Measurements from ENCODE around the gene TTN. TPM values are rescaled to one million over a fixed set of nuclear protein-coding genes. Genes with fewer than 3 reads are reported as not detected.

TTN gene
- total RNA-seq, 1 experiment from 2014 or later: 0.05 TPM

- TF ChIP-seq, protein P1, sequence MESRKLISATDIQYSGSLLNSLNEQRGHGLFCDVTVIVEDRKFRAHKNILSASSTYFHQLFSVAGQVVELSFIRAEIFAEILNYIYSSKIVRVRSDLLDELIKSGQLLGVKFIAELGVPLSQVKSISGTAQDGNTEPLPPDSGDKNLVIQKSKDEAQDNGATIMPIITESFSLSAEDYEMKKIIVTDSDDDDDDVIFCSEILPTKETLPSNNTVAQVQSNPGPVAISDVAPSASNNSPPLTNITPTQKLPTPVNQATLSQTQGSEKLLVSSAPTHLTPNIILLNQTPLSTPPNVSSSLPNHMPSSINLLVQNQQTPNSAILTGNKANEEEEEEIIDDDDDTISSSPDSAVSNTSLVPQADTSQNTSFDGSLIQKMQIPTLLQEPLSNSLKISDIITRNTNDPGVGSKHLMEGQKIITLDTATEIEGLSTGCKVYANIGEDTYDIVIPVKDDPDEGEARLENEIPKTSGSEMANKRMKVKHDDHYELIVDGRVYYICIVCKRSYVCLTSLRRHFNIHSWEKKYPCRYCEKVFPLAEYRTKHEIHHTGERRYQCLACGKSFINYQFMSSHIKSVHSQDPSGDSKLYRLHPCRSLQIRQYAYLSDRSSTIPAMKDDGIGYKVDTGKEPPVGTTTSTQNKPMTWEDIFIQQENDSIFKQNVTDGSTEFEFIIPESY (IDR thresholded peaks at IDR 0.05; ENCODE audit: extremely low read depth, insufficient replicate concordance, low read length): no peak
- TF ChIP-seq SRF (IDR thresholded peaks at IDR 0.05; ENCODE audit: low read depth): no peak
- no peak for TF ChIP-seq SIN3A (IDR thresholded peaks at IDR 0.05; ENCODE audit: low read depth)
These were observed 88.2 kb downstream of the TTN start (continued) for GRCh38 chr2:178718988-178719387.

DNA sequence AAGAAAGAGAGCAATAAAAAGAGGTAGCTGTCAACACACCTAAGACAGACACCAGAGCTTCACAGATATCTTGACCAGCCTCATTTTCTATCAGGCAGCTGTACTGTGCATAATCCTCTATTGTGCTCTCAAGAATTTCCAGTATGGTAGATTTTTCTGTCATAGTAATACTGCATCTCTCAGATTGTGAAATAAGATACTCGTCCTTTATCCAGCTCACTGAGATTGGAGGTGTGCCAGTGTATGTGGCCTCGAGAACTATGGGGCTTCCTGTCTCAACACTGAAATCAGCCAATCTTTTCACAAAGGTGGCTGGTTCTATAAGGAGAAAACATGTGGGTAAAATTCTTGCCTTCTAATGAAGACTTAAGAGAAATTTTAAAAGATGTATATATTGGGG, 88.9 kb downstream of the TTN start:
- no TSS peak for BruUV-seq (replicated peaks)
- TF ChIP-seq, protein P2, sequence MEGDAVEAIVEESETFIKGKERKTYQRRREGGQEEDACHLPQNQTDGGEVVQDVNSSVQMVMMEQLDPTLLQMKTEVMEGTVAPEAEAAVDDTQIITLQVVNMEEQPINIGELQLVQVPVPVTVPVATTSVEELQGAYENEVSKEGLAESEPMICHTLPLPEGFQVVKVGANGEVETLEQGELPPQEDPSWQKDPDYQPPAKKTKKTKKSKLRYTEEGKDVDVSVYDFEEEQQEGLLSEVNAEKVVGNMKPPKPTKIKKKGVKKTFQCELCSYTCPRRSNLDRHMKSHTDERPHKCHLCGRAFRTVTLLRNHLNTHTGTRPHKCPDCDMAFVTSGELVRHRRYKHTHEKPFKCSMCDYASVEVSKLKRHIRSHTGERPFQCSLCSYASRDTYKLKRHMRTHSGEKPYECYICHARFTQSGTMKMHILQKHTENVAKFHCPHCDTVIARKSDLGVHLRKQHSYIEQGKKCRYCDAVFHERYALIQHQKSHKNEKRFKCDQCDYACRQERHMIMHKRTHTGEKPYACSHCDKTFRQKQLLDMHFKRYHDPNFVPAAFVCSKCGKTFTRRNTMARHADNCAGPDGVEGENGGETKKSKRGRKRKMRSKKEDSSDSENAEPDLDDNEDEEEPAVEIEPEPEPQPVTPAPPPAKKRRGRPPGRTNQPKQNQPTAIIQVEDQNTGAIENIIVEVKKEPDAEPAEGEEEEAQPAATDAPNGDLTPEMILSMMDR (IDR thresholded peaks at IDR 0.05 in 2 of 3, conservative IDR thresholded peaks at IDR 0.05 in 1 of 3; ENCODE audit: borderline replicate concordance in 1 of 3, insufficient read depth in 1 of 3, low read depth in 2 of 3, low read length in 2 of 3): no peak
- TF ChIP-seq ELF1 (IDR thresholded peaks at IDR 0.05; ENCODE audit: borderline replicate concordance, low read depth) (no peak), SP1 (IDR thresholded peaks at IDR 0.05; ENCODE audit: low read depth) (no peak), SRF (IDR thresholded peaks at IDR 0.05; ENCODE audit: low read depth) (no peak), YY1 (IDR thresholded peaks at IDR 0.05; ENCODE audit: extremely low read depth, insufficient replicate concordance, low read depth, low read length) (no peak), CEBPB (IDR thresholded peaks at IDR 0.05; ENCODE audit: low read depth) (no peak), EZH2phosphoT487 (IDR thresholded peaks at IDR 0.05; ENCODE audit: borderline replicate concordance) (no peak), EGR1 (IDR thresholded peaks at IDR 0.05; ENCODE audit: low read depth) (no peak), POLR2A (IDR thresholded peaks at IDR 0.05; ENCODE audit: borderline replicate concordance, extremely low read depth, insufficient read depth, insufficient read length) (no peak), POLR2AphosphoS5 (IDR thresholded peaks at IDR 0.05; ENCODE audit: low read depth, low read length) (no peak), ZFX (IDR thresholded peaks at IDR 0.05) (no peak)
- TF ChIP-seq, protein P3, sequence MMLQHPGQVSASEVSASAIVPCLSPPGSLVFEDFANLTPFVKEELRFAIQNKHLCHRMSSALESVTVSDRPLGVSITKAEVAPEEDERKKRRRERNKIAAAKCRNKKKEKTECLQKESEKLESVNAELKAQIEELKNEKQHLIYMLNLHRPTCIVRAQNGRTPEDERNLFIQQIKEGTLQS (IDR thresholded peaks at IDR 0.05): no peak
- DNase-seq (ENCODE audit: low read depth, low spot score) (no peak), ATAC-seq (no peak)
- H3K9ac ChIP-seq (ENCODE audit: low read length): no peak overlapping the region
- intact Hi-C loops (cut with micrococcal nuclease): no loop called here
- H3K27ac ChIP-seq (ENCODE audit: low read depth, low read length): no peak overlapping the region
- no peaks in the 10 kb centered on the region for H3K9me2 ChIP-seq (ENCODE audit: insufficient read depth)
- no peaks in the 10 kb centered on the region for H3K79me2 ChIP-seq (ENCODE audit: insufficient read depth, low read length)
- ChIA-PET POLR2A (no interaction called here), CTCF (no interaction called here), RAD21 (ENCODE audit: low non-redundant PET in 1 of 2, low total read pairs in 2 of 2, uncharacterized antibody in 2 of 2, unreplicated experiment in 2 of 2) (no interaction called here)
- H3K36me3 ChIP-seq (ENCODE audit: control insufficient read depth in 1 of 2, insufficient read depth in 2 of 2, low read length in 2 of 2): no peaks in the 10 kb centered on the region
- H4K20me1 ChIP-seq (ENCODE audit: insufficient read depth): 0 out of 2 replicates have a peak, but pooled peaks cover 6% of the 10 kb centered on the region
- no peak overlapping the region for H2AFZ ChIP-seq (ENCODE audit: low read depth, low read length, poor library complexity, severe bottlenecking)
- H3K9me3 ChIP-seq (ENCODE audit: control insufficient read depth in 1 of 2, insufficient read depth in 1 of 2, low read depth in 1 of 2, low read length in 2 of 2): no peaks in the 10 kb centered on the region
- no peaks in the 10 kb centered on the region for H3K4me1 ChIP-seq (ENCODE audit: control insufficient read depth in 1 of 2, insufficient read depth in 2 of 2, low read length in 2 of 2)
- H3K4me3 ChIP-seq (replicated peaks in 1 of 2; ENCODE audit: low read depth in 1 of 2, low read length in 2 of 2): no peak overlapping the region
- H3K27me3 ChIP-seq (ENCODE audit: insufficient read depth, low read length): peaks cover 89% of the 10 kb centered on the region
- H3K4me2 ChIP-seq (ENCODE audit: low read length): no peak overlapping the region

All from HCT116 (cell line).